SK-N-SH treated with all-trans-retinoic acid at 6 μM for 48 hours (cell line): Measurements from ENCODE around the gene SAMD11.

Source experiments
- ARNTL ChIP-seq: fragments of 450-650 bp; formaldehyde crosslinking; IDR thresholded peaks from 2 replicates; pipeline ENCODE4 v1.5.0; 2020; ENCODE audit warnings: low read depth, mild to moderate bottlenecking, moderate library complexity, borderline replicate concordance
- CSDC2 ChIP-seq: fragments of 250-450 bp; sonication (Bioruptor Pico); IDR thresholded peaks from 2 replicates; pipeline ENCODE4 v1.5.0; 2020; ENCODE audit warnings: mild to moderate bottlenecking, moderate library complexity
- CSRNP3 ChIP-seq: fragments of 250-450 bp; sonication (Bioruptor Pico); IDR thresholded peaks from 2 replicates; pipeline ENCODE4 v1.5.1; 2021; ENCODE audit warnings: mild to moderate bottlenecking, moderate library complexity
- ESRRG ChIP-seq: fragments of 250-450 bp; sonication (Bioruptor Pico); IDR thresholded peaks from 2 replicates; pipeline ENCODE4 v1.6.1; 2021; ENCODE audit warnings: mild to moderate bottlenecking
- GLIS3 ChIP-seq: fragments of 250-450 bp; sonication (Bioruptor Pico); IDR thresholded peaks from 2 replicates; pipeline ENCODE4 v1.5.0; 2020; ENCODE audit warnings: mild to moderate bottlenecking, moderate library complexity
- PPARA ChIP-seq: fragments of 250-450 bp; sonication (Bioruptor Pico); IDR thresholded peaks from 2 replicates; pipeline ENCODE4 v1.5.0; 2020; ENCODE audit warnings: mild to moderate bottlenecking, borderline replicate concordance
- TOX ChIP-seq: fragments of 250-450 bp; sonication (Bioruptor Pico); IDR thresholded peaks from 2 replicates; pipeline ENCODE4 v1.8.0; 2021; ENCODE audit warnings: mild to moderate bottlenecking, moderate library complexity, borderline replicate concordance
- ZFP3 ChIP-seq: fragments of 250-450 bp; sonication (Bioruptor Pico); IDR thresholded peaks from 2 replicates; pipeline ENCODE4 v1.5.0; 2020; ENCODE audit warnings: mild to moderate bottlenecking, moderate library complexity
- ZFP30 ChIP-seq: fragments of 450-650 bp; formaldehyde crosslinking; IDR thresholded peaks from 2 replicates; pipeline ENCODE4 v1.5.0; 2022; ENCODE audit warnings: mild to moderate bottlenecking, moderate library complexity
- ZNF565 ChIP-seq: fragments of 450-650 bp; formaldehyde crosslinking; conservative IDR thresholded peaks from 2 replicates; pipeline ENCODE4 v1.5.0; 2020; ENCODE audit warnings: low read depth, mild to moderate bottlenecking, moderate library complexity
- TF ChIP-seq, protein P1 (sequence below): fragments of 250-450 bp; sonication (Bioruptor Pico); IDR thresholded peaks from 2 replicates; pipeline ENCODE4 v1.8.0; 2020; ENCODE audit warnings: mild to moderate bottlenecking, moderate library complexity, borderline replicate concordance
- TF ChIP-seq, protein P2 (sequence below): fragments of 250-450 bp; sonication (Bioruptor Pico); IDR thresholded peaks from 2 replicates; pipeline ENCODE4 v1.5.0; 2020; ENCODE audit warnings: mild to moderate bottlenecking, moderate library complexity

DNA sequence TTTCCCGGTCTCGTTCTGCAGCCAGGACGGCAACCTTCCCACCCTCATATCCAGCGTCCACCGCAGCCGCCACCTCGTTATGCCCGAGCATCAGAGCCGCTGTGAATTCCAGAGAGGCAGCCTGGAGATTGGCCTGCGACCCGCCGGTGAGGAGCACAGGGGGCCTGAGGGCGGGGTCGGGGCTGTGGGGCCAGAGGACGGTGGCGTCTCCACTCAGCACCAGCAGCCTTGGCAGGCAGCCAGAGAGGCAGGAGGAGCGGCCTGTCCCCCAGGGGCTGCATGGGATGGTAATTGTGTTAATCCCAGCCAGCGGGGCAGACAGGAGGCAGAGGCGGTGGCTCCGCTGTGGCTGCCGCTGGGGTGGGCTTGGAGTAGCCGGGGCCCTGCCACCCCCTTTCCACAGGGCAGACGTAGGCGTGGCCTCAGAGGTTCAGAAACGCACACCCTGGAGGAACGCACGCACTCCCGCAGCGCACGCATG, 12.1 kb downstream of the SAMD11 start:
- no peak for TF ChIP-seq PPARA (CRISPR knock-in tag)
- TF ChIP-seq, protein P1, sequence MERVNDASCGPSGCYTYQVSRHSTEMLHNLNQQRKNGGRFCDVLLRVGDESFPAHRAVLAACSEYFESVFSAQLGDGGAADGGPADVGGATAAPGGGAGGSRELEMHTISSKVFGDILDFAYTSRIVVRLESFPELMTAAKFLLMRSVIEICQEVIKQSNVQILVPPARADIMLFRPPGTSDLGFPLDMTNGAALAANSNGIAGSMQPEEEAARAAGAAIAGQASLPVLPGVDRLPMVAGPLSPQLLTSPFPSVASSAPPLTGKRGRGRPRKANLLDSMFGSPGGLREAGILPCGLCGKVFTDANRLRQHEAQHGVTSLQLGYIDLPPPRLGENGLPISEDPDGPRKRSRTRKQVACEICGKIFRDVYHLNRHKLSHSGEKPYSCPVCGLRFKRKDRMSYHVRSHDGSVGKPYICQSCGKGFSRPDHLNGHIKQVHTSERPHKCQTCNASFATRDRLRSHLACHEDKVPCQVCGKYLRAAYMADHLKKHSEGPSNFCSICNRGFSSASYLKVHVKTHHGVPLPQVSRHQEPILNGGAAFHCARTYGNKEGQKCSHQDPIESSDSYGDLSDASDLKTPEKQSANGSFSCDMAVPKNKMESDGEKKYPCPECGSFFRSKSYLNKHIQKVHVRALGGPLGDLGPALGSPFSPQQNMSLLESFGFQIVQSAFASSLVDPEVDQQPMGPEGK (CRISPR knock-in tag) = no peak
- no peak for TF ChIP-seq ESRRG
- TF ChIP-seq CSRNP3 (CRISPR knock-in tag) = no peak
- TF ChIP-seq GLIS3 (CRISPR knock-in tag) = no peak
- TF ChIP-seq ZFP3 (CRISPR knock-in tag) = no peak
- no peak for TF ChIP-seq CSDC2 (CRISPR knock-in tag)
- TF ChIP-seq ZNF565 (CRISPR knock-in tag) = no peak
- no peak for TF ChIP-seq ZFP30 (CRISPR knock-in tag)
- no peak for TF ChIP-seq ARNTL (CRISPR knock-in tag)
- no peak for TF ChIP-seq TOX (CRISPR knock-in tag)
- TF ChIP-seq, protein P2, sequence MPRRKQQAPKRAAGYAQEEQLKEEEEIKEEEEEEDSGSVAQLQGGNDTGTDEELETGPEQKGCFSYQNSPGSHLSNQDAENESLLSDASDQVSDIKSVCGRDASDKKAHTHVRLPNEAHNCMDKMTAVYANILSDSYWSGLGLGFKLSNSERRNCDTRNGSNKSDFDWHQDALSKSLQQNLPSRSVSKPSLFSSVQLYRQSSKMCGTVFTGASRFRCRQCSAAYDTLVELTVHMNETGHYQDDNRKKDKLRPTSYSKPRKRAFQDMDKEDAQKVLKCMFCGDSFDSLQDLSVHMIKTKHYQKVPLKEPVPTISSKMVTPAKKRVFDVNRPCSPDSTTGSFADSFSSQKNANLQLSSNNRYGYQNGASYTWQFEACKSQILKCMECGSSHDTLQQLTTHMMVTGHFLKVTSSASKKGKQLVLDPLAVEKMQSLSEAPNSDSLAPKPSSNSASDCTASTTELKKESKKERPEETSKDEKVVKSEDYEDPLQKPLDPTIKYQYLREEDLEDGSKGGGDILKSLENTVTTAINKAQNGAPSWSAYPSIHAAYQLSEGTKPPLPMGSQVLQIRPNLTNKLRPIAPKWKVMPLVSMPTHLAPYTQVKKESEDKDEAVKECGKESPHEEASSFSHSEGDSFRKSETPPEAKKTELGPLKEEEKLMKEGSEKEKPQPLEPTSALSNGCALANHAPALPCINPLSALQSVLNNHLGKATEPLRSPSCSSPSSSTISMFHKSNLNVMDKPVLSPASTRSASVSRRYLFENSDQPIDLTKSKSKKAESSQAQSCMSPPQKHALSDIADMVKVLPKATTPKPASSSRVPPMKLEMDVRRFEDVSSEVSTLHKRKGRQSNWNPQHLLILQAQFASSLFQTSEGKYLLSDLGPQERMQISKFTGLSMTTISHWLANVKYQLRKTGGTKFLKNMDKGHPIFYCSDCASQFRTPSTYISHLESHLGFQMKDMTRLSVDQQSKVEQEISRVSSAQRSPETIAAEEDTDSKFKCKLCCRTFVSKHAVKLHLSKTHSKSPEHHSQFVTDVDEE (CRISPR knock-in tag) = no peak
